ENCODE measurements around the gene ZNF688.

- no peak for TF ChIP-seq CTCF (IDR thresholded peaks at IDR 0.05; ENCODE audit: insufficient read depth, low read depth, low read length)
- TF ChIP-seq EZH2 (IDR thresholded peaks at IDR 0.05; ENCODE audit: insufficient read depth, low read length), result no peak
Measured at GRCh38 chr16:30581457-30581856, 9.9 kb upstream of the ZNF688 start.

Data from astrocyte (in vitro differentiated cells and primary cell).